Tibial nerve (tissue), 4 donors: Measurements from ENCODE around the gene NFKBIE. TPM values are rescaled to one million over a fixed set of nuclear protein-coding genes. Genes with fewer than 3 reads are reported as not detected.

Experiments used
- DNase-seq, 2 donors: peaks; one replicate each; pipeline ENCODE4 v3.0.0-alpha.2; 2019; ENCODE audit warnings: low spot score in 2 of 2
- H3K27ac ChIP-seq, 4 donors: fragments of 200-600 bp; sonication (generic) in 3 of 4; one replicate each; pipeline ENCODE4 v1.5.1; 2017 to 2019; ENCODE audit warnings: mild to moderate bottlenecking in 1 of 4
- H3K27me3 ChIP-seq, 2 donors: fragments of 200-600 bp; sonication (generic) in 1 of 2; one replicate each; pipeline versions ENCODE4 v1.5.1 to v1.6.0; 2017 to 2019
- H3K36me3 ChIP-seq, 3 donors: fragments of 200-600 bp; sonication (generic); one replicate each; pipeline ENCODE4 v1.5.1; 2018 to 2019
- H3K4me1 ChIP-seq, 4 donors: fragments of 200-600 bp; sonication (generic) in 3 of 4; one replicate each; pipeline ENCODE4 v1.5.1; 2017 to 2019
- H3K4me3 ChIP-seq, 4 donors: fragments of 200-600 bp; sonication (generic) in 3 of 4; one replicate each; pipeline ENCODE4 v1.5.1; 2017 to 2019; ENCODE audit warnings: mild to moderate bottlenecking in 1 of 4, moderate library complexity in 1 of 4
- H3K9me3 ChIP-seq, 4 donors: fragments of 200-600 bp; sonication (generic) in 3 of 4; one replicate each; pipeline ENCODE4 v1.5.1; 2017 to 2019
- EP300 ChIP-seq, 2 donors: sonication (generic); formaldehyde crosslinking; IDR thresholded peaks; one replicate each; pipeline ENCODE4 v1.6.1; 2017; ENCODE audit warnings: antibody characterized with exemption in 2 of 2, mild to moderate bottlenecking in 1 of 2
- POLR2A ChIP-seq, 2 donors: fragments of 450-650 bp; IDR thresholded peaks; one replicate each; pipeline ENCODE4 v1.6.1; 2017; ENCODE audit warnings: antibody characterized with exemption in 2 of 2, mild to moderate bottlenecking in 2 of 2, moderate library complexity in 2 of 2
- WGBS, 2 donors: methylation state at CpG; one replicate each; pipeline ENCODE4 v1.1.5; 2018; 5-methylcytosine and 5-hydroxymethylcytosine counted together
- total RNA-seq, 4 donors: library from RNA; depleted of rRNA; stranded (reverse); fragments of >200 nt; gene quantifications; one replicate each; pipeline ENCODE4 v1.1.0, GENCODE V29; 2016
- TF ChIP-seq, protein P1 (sequence below), 5 experiments: fragments of 200-600 bp in 3 of 5; fragments of 450-650 bp in 2 of 5; sonication (generic) in 3 of 5; IDR thresholded peaks; one replicate each; pipeline ENCODE4 v1.5.1; 2016 to 2019; ENCODE audit warnings: antibody characterized with exemption in 5 of 5, mild to moderate bottlenecking in 3 of 5, moderate library complexity in 2 of 5

The NFKBIE gene
- total RNA-seq, 4 donors from 2014 or later = 12.7 to 20.7 (median 16.0) TPM

DNA sequence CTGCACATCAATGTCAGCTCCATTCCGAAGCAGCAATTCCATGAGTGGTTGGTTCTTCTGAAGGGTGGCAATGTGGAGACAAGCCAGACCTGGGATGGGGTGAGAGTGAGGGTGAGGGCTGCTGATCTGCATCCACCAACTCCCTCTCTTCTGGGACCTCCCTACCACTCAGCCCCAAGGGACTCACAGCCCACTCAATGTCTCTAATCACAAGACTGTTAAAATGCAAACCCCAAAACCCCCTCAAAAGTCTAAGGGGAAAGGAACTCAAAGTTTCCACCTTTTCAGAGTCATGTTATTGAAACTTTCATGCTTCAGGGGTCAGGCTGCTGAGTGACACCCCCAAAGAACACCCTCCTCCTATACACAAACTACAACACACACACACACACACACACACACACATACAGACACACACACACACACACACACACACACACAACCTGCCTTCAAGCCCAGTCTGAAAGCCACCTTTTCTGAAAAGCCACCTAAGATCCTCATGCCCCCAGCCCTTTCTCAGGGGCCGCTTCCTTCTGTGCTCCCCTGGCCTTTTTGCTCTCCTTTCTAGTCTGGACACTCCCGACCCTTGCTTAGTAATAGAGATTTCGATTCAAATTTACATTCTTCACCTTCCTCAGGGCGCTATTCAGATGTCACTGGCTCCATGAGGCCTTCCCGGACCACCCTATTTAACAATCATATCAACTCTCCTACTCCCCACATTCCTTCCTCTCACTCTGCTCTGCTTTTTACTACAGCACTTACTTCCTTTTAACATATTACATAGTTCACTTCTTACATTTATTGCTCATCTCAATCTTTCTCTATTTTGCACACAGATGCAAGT, 4.7 kb downstream of the NFKBIE start:
- Histone ChIP-seq H3K4me3 (no peak overlapping the region), H3K27me3 (no peaks in the 10 kb centered on the region), H3K27ac (no peak overlapping the region), H3K4me1 (peaks cover 2 to 59% (median 44%) of the 10 kb centered on the region in 4 donors), H3K36me3 (peaks cover 0 to 22% (median 0%) of the 10 kb centered on the region in 3 donors), H3K9me3 (no peaks in the 10 kb centered on the region)
- 91 to 92% methylated on average over 6 of the region's 6 CpGs for WGBS, 2 donors
- TF ChIP-seq, protein P1, sequence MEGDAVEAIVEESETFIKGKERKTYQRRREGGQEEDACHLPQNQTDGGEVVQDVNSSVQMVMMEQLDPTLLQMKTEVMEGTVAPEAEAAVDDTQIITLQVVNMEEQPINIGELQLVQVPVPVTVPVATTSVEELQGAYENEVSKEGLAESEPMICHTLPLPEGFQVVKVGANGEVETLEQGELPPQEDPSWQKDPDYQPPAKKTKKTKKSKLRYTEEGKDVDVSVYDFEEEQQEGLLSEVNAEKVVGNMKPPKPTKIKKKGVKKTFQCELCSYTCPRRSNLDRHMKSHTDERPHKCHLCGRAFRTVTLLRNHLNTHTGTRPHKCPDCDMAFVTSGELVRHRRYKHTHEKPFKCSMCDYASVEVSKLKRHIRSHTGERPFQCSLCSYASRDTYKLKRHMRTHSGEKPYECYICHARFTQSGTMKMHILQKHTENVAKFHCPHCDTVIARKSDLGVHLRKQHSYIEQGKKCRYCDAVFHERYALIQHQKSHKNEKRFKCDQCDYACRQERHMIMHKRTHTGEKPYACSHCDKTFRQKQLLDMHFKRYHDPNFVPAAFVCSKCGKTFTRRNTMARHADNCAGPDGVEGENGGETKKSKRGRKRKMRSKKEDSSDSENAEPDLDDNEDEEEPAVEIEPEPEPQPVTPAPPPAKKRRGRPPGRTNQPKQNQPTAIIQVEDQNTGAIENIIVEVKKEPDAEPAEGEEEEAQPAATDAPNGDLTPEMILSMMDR (IDR thresholded peaks at IDR 0.05) = no peak
- no peak for TF ChIP-seq POLR2A (IDR thresholded peaks at IDR 0.05)
- no peak for TF ChIP-seq EP300 (IDR thresholded peaks at IDR 0.05)
- DNase-seq = no peak

DNA sequence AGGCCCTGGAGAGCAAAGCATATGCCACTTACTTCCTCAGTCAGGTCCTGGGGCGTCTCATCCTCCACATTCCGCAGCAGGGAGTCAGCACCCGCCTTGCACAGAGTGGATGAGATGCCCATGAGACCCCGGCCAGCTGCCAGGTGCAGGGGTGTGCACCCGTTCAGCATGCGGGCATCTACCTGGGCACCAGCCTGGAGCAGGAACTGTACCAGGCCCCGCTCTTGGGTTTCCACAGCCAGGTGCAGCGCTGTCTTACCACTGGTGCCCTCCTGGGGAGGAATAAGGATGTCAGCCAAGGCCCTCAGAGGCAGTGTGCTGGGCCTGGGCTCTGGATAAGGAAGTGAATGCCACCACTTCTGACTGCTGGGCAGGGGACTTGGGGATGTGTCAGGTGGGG, 5.3 kb downstream of the NFKBIE start:
- TF ChIP-seq EP300 (IDR thresholded peaks at IDR 0.05) (no peak), POLR2A (IDR thresholded peaks at IDR 0.05) (no peak)
- TF ChIP-seq, protein P1 (IDR thresholded peaks at IDR 0.05) = no peak
- H3K4me1 ChIP-seq = peaks cover 2 to 64% (median 44%) of the 10 kb centered on the region in 4 donors
- 81 to 89% methylated on average over 3 to 8 of the region's 8 CpGs for WGBS, 2 donors

DNA sequence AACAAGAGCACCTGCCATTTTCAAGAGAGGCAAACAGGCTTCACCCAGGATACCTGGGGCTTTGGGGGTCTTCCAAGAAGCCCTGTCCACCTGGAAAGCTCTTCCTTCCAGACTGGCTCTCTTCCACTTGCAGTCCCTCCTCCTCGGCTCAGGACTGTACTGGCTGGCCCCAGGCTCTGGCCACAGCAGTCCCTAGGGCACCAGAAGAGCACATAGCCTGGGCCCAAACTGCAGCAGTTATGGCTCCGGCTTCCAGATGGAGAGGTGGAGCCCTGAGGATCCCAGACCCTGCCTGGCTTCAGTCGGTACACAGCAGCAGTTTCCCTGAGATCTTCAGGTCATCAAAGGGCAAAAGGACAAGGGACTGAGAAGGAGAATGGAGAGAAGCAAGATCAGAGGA, 6.4 kb downstream of the NFKBIE start:
- DNase-seq = no peak
- Histone ChIP-seq H3K4me3 (no peak overlapping the region), H3K27ac (peak overlapping the region in 1 of 4 donors; percentile 90), H3K36me3 (peaks cover 0 to 40% (median 3%) of the 10 kb centered on the region in 3 donors), H3K4me1 (peaks cover 2 to 64% (median 36%) of the 10 kb centered on the region in 4 donors), H3K27me3 (no peaks in the 10 kb centered on the region), H3K9me3 (no peaks in the 10 kb centered on the region)
- WGBS, 2 donors = 87 to 89% methylated on average over 3 of the region's 3 CpGs
- TF ChIP-seq, protein P1 (IDR thresholded peaks at IDR 0.05) = no peak
- TF ChIP-seq EP300 (IDR thresholded peaks at IDR 0.05) (no peak), POLR2A (IDR thresholded peaks at IDR 0.05) (no peak)

More for the DNA sequence above, 5.3 kb downstream of the NFKBIE start:
- H3K4me3 ChIP-seq = no peak overlapping the region
- H3K27ac ChIP-seq = no peak overlapping the region
- no peaks in the 10 kb centered on the region for H3K27me3 ChIP-seq
- no peaks in the 10 kb centered on the region for H3K9me3 ChIP-seq
- no peak for DNase-seq
- H3K36me3 ChIP-seq = peaks cover 0 to 29% (median 0%) of the 10 kb centered on the region in 3 donors

DNA sequence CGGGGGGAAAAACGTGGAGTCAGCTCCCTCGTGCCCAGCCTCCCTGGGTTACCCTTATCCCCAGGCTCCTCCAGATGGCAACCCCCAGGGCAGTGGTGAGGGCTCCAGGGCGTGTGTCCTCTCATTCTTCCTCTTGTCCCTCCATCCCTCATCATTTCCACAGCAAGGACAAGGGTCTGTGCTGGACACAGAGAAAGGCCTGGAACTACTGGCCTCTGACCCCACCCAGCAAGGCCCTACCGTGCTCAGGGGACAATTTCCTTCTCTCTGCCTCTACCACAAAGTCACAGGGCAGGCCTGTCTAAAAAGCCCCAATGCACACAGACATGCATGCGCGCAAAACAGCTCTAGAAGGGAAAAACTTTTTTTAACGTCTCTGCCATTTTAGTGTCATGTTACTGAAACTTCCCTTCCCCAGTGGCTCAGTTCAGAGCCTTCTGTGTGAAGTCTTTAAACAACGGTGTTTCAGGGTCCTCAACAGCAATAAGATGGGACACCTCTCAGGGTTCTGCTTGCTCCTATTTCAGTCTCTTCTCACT, 7.0 kb downstream of the NFKBIE start:
- no peaks in the 10 kb centered on the region for H3K9me3 ChIP-seq
- no peak for TF ChIP-seq EP300 (IDR thresholded peaks at IDR 0.05)
- TF ChIP-seq, protein P1 (IDR thresholded peaks at IDR 0.05) = no peak
- no peak for TF ChIP-seq POLR2A (IDR thresholded peaks at IDR 0.05)
- H3K4me1 ChIP-seq = peaks cover 0 to 64% (median 30%) of the 10 kb centered on the region in 4 donors
- peaks cover 0 to 45% (median 7%) of the 10 kb centered on the region in 3 donors for H3K36me3 ChIP-seq
- peak overlapping the region; percentile 88 to 99 (median 93) for H3K27ac ChIP-seq
- no peak overlapping the region for H3K4me3 ChIP-seq
- WGBS, 2 donors = 67 to 70% methylated on average over 9 of the region's 9 CpGs
- DNase-seq = no peak
- no peaks in the 10 kb centered on the region for H3K27me3 ChIP-seq
